H1 (cell line): ENCODE data around the gene SPECC1. TPM values are rescaled to one million over a fixed set of nuclear protein-coding genes. Genes with fewer than 3 reads are reported as not detected.

Source experiments
- ASH2L ChIP-seq: fragments of 200-600, 300-600 bp; sonication (generic); IDR thresholded peaks from one replicate; pipeline ENCODE4 v1.7.1; 2017; ENCODE audit warnings: low read length
- CEBPB ChIP-seq: IDR thresholded peaks from 2 replicates; pipeline ENCODE4 v1.6.1; 2012; ENCODE audit warnings: low read depth, low read length
- CREB1 ChIP-seq: IDR thresholded peaks from 2 replicates; pipeline ENCODE4 v1.6.1; 2012; ENCODE audit warnings: inconsistent platforms
- CTCF ChIP-seq, 3 experiments: IDR thresholded peaks; 1 replicate in 2 of 3; 2 replicates in 1 of 3; pipeline versions ENCODE4 v1.5.1 to v1.6.1; 2011; ENCODE audit warnings: low read length in 3 of 3, mild to moderate bottlenecking in 3 of 3, inconsistent platforms in 2 of 3, low read depth in 1 of 3, moderate library complexity in 1 of 3; ENCODE audit not compliant: insufficient read depth in 1 of 3; ENCODE audit errors: control extremely low read depth in 1 of 3
- EP300 ChIP-seq, 2 experiments: IDR thresholded peaks; 1 replicate in 1 of 2; 2 replicates in 1 of 2; pipeline ENCODE4 v1.6.1; 2011 to 2012; ENCODE audit warnings: low read depth in 2 of 2, low read length in 2 of 2, mild to moderate bottlenecking in 2 of 2, borderline replicate concordance in 1 of 2, inconsistent platforms in 1 of 2, moderate library complexity in 1 of 2
- JUND ChIP-seq: IDR thresholded peaks from 2 replicates; pipeline ENCODE4 v1.6.1; 2011; ENCODE audit warnings: mild to moderate bottlenecking, improper control_type of control experiment, low read length
- KDM4A ChIP-seq: IDR thresholded peaks from one replicate; pipeline ENCODE4 v1.7.1; 2012; ENCODE audit warnings: low read depth, mild to moderate bottlenecking, moderate library complexity, low read length, inconsistent platforms; ENCODE audit not compliant: severe bottlenecking
- PHF8 ChIP-seq: fragments of 200-600 bp; sonication (generic); conservative IDR thresholded peaks from 2 replicates; pipeline ENCODE4 v1.7.1; 2012; ENCODE audit warnings: low read depth, mild to moderate bottlenecking, inconsistent platforms, low read length, moderate library complexity
- POU5F1 ChIP-seq: IDR thresholded peaks from 2 replicates; pipeline ENCODE4 v1.6.1; 2011; ENCODE audit warnings: low read depth, mild to moderate bottlenecking, low read length, moderate library complexity
- RAD21 ChIP-seq, 2 experiments: IDR thresholded peaks in 1 of 2; conservative IDR thresholded peaks in 1 of 2; 2 replicates each; pipeline ENCODE4 v1.6.1; 2011; ENCODE audit warnings: low read depth in 2 of 2, low read length in 2 of 2, improper control_type of control experiment in 1 of 2, inconsistent platforms in 1 of 2, mild to moderate bottlenecking in 1 of 2, moderate library complexity in 1 of 2
- RBBP5 ChIP-seq: IDR thresholded peaks from 2 replicates; pipeline ENCODE4 v1.7.1; 2012; ENCODE audit warnings: low read depth, mild to moderate bottlenecking, inconsistent platforms, low read length, moderate library complexity, borderline replicate concordance
- SIX5 ChIP-seq: IDR thresholded peaks from 2 replicates; pipeline ENCODE4 v1.6.1; 2011; ENCODE audit warnings: mild to moderate bottlenecking, low read depth, low read length
- SP2 ChIP-seq: IDR thresholded peaks from 2 replicates; pipeline ENCODE4 v1.6.1; 2012; ENCODE audit warnings: mild to moderate bottlenecking, low read length, inconsistent platforms
- SUZ12 ChIP-seq: fragments of 200-600 bp; sonication (generic); IDR thresholded peaks from 2 replicates; pipeline ENCODE4 v1.6.1; 2012; ENCODE audit warnings: mild to moderate bottlenecking, inconsistent platforms, low read length, moderate library complexity, mixed read lengths
- TAF1 ChIP-seq: IDR thresholded peaks from 2 replicates; pipeline ENCODE4 v1.6.1; 2011; ENCODE audit warnings: mild to moderate bottlenecking, low read depth, low read length
- TAF7 ChIP-seq: optimal IDR thresholded peaks from 2 replicates; pipeline ENCODE3; 2011; ENCODE audit warnings: low read depth, mild to moderate bottlenecking, inconsistent platforms, low read length, moderate library complexity, borderline replicate concordance
- TBP ChIP-seq: IDR thresholded peaks from 2 replicates; pipeline ENCODE4 v1.6.1; 2011; ENCODE audit warnings: low read depth, low read length, improper control_type of control experiment
- TEAD4 ChIP-seq: IDR thresholded peaks from 2 replicates; pipeline ENCODE4 v1.6.1; 2012; ENCODE audit warnings: low read depth, low read length, inconsistent platforms, mixed read lengths
- polyA plus RNA-seq, 7 experiments: library from polyadenylated mRNA; depleted of rRNA in 3 of 7; stranded (reverse) in 5 of 7; unstranded in 2 of 7; fragments of >200 nt in 5 of 7; fragments of 200-250 nt in 2 of 7; gene quantifications; 1 replicate in 5 of 7; 2 replicates in 1 of 7; 4 replicates in 1 of 7; pipeline versions ENCODE4 v1.2.1 to v1.2.3, GENCODE V29; 2011 to 2013; ENCODE audit warnings: missing spikeins in 2 of 7, mixed read lengths in 2 of 7
- total RNA-seq: library from RNA; stranded (reverse); fragmentation: NEBNext Ultra II Directional; extraction: Animal tissue kit (Norgen Biotek cat#: 25700); gene quantifications from 2 replicates; pipeline ENCODE4 v1.2.1, GENCODE V29; 2021
- TF ChIP-seq, protein P1 (sequence below): IDR thresholded peaks from 2 replicates; pipeline ENCODE4 v1.6.1; 2012; ENCODE audit warnings: inconsistent platforms
- TF ChIP-seq, protein P2 (sequence below): IDR thresholded peaks from 2 replicates; pipeline ENCODE4 v1.6.1; 2011; ENCODE audit warnings: low read depth, mild to moderate bottlenecking, low read length; ENCODE audit not compliant: insufficient read depth

The SPECC1 gene
- total and polyA plus RNA-seq, 2 of the 8 experiments (the other 6 are each of a cell fraction or from before 2014, with no cell fraction given) = 35.8 to 87.9 TPM

GRCh38 chr17:20009302-20010098, at the start of gene SPECC1 (continued):
- TF ChIP-seq CTCF (IDR thresholded peaks at IDR 0.05; ENCODE audit: control extremely low read depth in 1 of 3, insufficient read depth in 1 of 3, low read depth in 1 of 3, low read length in 3 of 3) (peak; percentile 86 to 98 (median 88)), ASH2L (no peak), SP2 (no peak), TBP (no peak; the same call in 1 of the 2 replicates), RAD21 (IDR thresholded peaks at IDR 0.05 in 1 of 2, conservative IDR thresholded peaks at IDR 0.05 in 1 of 2; ENCODE audit: low read depth in 2 of 2, low read length in 2 of 2) (peak; percentile 15 to 47; a peak in 3 of 4 replicates), POU5F1 (no peak), CEBPB (no peak), SUZ12 (no peak), PHF8 (peak; percentile 30; the same call in 1 of the 2 replicates), KDM4A (peak; percentile 96), EP300 (IDR thresholded peaks at IDR 0.05; ENCODE audit: borderline replicate concordance in 1 of 2, low read depth in 2 of 2, low read length in 2 of 2) (peak in 1 of 2 experiments; percentile 13; a peak in 1 of 3 replicates), JUND (no peak; the same call in 1 of the 2 replicates), CREB1 (peak; percentile 23; the same call in 1 of the 2 replicates), TEAD4 (no peak), SIX5 (no peak), TAF1 (peak; percentile 61), RBBP5 (0 out of 2 replicates have a peak, but pooled peaks have one; percentile 56), TAF7 (peak; percentile 35)
- TF ChIP-seq, protein P1, sequence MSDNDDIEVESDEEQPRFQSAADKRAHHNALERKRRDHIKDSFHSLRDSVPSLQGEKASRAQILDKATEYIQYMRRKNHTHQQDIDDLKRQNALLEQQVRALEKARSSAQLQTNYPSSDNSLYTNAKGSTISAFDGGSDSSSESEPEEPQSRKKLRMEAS = peak; percentile 67
- TF ChIP-seq, protein P2, sequence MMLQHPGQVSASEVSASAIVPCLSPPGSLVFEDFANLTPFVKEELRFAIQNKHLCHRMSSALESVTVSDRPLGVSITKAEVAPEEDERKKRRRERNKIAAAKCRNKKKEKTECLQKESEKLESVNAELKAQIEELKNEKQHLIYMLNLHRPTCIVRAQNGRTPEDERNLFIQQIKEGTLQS = no peak
